Spleen (tissue), 7 donors: ENCODE results near the gene ORAI3.

Experiments used
- CTCF ChIP-seq, 11 experiments: fragments of 200-600 bp in 7 of 11; fragments of 450-650 bp in 4 of 11; sonication (generic) in 4 of 11; IDR thresholded peaks in 8 of 11; conservative IDR thresholded peaks in 3 of 11; 1 replicate in 7 of 11; 2 replicates in 4 of 11; pipeline versions ENCODE4 v1.4.0 to v1.8.0; 2016 to 2021; ENCODE audit warnings: antibody characterized with exemption in 11 of 11, inconsistent platforms in 4 of 11, mild to moderate bottlenecking in 1 of 11
- POLR2A ChIP-seq, 3 donors: fragments of 450-650 bp; IDR thresholded peaks; one replicate each; pipeline ENCODE4 v1.5.1; 2017; ENCODE audit warnings: antibody characterized with exemption in 3 of 3, mild to moderate bottlenecking in 1 of 3
- donor health status: DM: no; HTN: no; CAD: no; lungs with moderate emphysema.
- donor health status: DM: no; HTN: no; CAD: no.
- donor health status: DM: no; HTN: no; CAD: no.

- TF ChIP-seq CTCF (IDR thresholded peaks at IDR 0.05 in 8 of 11, conservative IDR thresholded peaks at IDR 0.05 in 3 of 11) (no peak), POLR2A (IDR thresholded peaks at IDR 0.05) (no peak)
These were observed 4.2 kb downstream of the ORAI3 start for GRCh38 chr16:30953111-30953510.
